IMR-90 (cell line): ENCODE data around the gene LGALS1. TPM values are rescaled to one million over a fixed set of nuclear protein-coding genes. Genes with fewer than 3 reads are reported as not detected.
A peak's percentile ranks its signal among the peaks of the same experiment; 100 is the strongest.

ENCODE experiments used
- ATAC-seq: fragments of 200-7000 bp; cut with Tn5 transposase; 2 replicates; pipeline ENCODE4 v1.9.1; 2020; ENCODE audit warnings: low read depth, mild to moderate bottlenecking, moderate library complexity
- BruUV-seq: library from RNA; stranded (reverse); fragments of 400-500 nt; replicated peaks from 2 replicates; lab custom pipeline; 2021; lab: Mats Ljungman, UMichigan
- CTCF ChIA-PET: fragments of 300-600 bp; formaldehyde crosslinking; extraction: SDS; loops from one replicate; lab custom pipeline; 2021; ENCODE audit warnings: antibody characterized with exemption; lab: Yijun Ruan, JAX
- POLR2A ChIA-PET: fragments of 300-600 bp; sonication (Branson Sonifier 250); formaldehyde crosslinking; loops from one replicate; lab custom pipeline; 2022; ENCODE audit warnings: antibody characterized with exemption; ENCODE audit not compliant: unreplicated experiment; lab: Charles Lee
- DNase-seq: peaks from one replicate; pipeline ENCODE4 v3.0.0; 2013
- H2AFZ ChIP-seq: replicated peaks from 2 replicates; pipeline ENCODE3; 2013; ENCODE audit warnings: low read length, mild to moderate bottlenecking; ENCODE audit not compliant: poor library complexity
- H2AK5ac ChIP-seq: 2 replicates; pipeline ENCODE4 v1.6.1; 2013; ENCODE audit warnings: low read depth, low read length, inconsistent platforms
- H2AK9ac ChIP-seq: replicated peaks from 2 replicates; pipeline ENCODE3; 2013; ENCODE audit warnings: mild to moderate bottlenecking, low read depth, low read length, moderate library complexity; ENCODE audit not compliant: poor library complexity
- H2BK120ac ChIP-seq: 2 replicates; pipeline ENCODE4 v1.6.1; 2013; ENCODE audit warnings: low read depth, low read length, inconsistent platforms
- H2BK15ac ChIP-seq: 3 replicates; pipeline ENCODE4 v1.6.1; 2013; ENCODE audit warnings: low read depth, low read length, inconsistent platforms
- H2BK20ac ChIP-seq: 2 replicates; pipeline ENCODE4 v1.6.1; 2013; ENCODE audit warnings: low read depth, mild to moderate bottlenecking, inconsistent platforms, low read length, moderate library complexity
- H2BK5ac ChIP-seq: 2 replicates; pipeline ENCODE4 v1.6.1; 2013; ENCODE audit warnings: mild to moderate bottlenecking, low read depth, low read length, inconsistent platforms; ENCODE audit not compliant: poor library complexity, severe bottlenecking
- H3K14ac ChIP-seq: replicated peaks from 2 replicates; pipeline ENCODE4 v1.6.1; 2013; ENCODE audit warnings: low read depth, low read length, inconsistent platforms
- H3K18ac ChIP-seq: 2 replicates; pipeline ENCODE4 v1.6.1; 2013; ENCODE audit warnings: low read depth, low read length, control low read depth
- H3K23ac ChIP-seq: 2 replicates; pipeline ENCODE4 v1.6.1; 2013; ENCODE audit warnings: low read depth, low read length, inconsistent platforms
- H3K27ac ChIP-seq: 2 replicates; pipeline ENCODE4 v1.5.1; 2013; ENCODE audit warnings: mild to moderate bottlenecking, control low read depth, low read length; ENCODE audit not compliant: insufficient read depth
- H3K27me3 ChIP-seq: 2 replicates; pipeline ENCODE4 v1.6.1; 2013; ENCODE audit warnings: low read length; ENCODE audit not compliant: control insufficient read depth, insufficient read depth
- H3K36me3 ChIP-seq: 2 replicates; pipeline ENCODE4 v1.6.1; 2013; ENCODE audit warnings: low read length, mixed read lengths; ENCODE audit not compliant: control insufficient read depth, insufficient read depth
- H3K4ac ChIP-seq: 2 replicates; pipeline ENCODE4 v1.6.1; 2013; ENCODE audit warnings: low read depth, low read length, inconsistent platforms
- H3K4me1 ChIP-seq: 2 replicates; pipeline ENCODE4 v1.6.1; 2013; ENCODE audit warnings: low read length, mixed read lengths; ENCODE audit not compliant: control insufficient read depth, insufficient read depth
- H3K4me2 ChIP-seq: 2 replicates; pipeline ENCODE4 v1.6.1; 2013; ENCODE audit warnings: low read depth, mild to moderate bottlenecking, control low read depth, low read length, moderate library complexity
- H3K4me3 ChIP-seq: 2 replicates; pipeline ENCODE4 v1.5.1; 2013; ENCODE audit warnings: low read depth, mild to moderate bottlenecking, control low read depth, low read length, moderate library complexity; ENCODE audit not compliant: insufficient read depth
- H3K56ac ChIP-seq: 2 replicates; pipeline ENCODE4 v1.6.1; 2013; ENCODE audit warnings: low read length, inconsistent platforms; ENCODE audit not compliant: insufficient read depth; ENCODE audit errors: extremely low read depth
- H3K79me1 ChIP-seq, 2 experiments: 2 replicates each; pipeline ENCODE4 v1.6.1; 2013; ENCODE audit warnings: low read length in 2 of 2, inconsistent platforms in 1 of 2, low read depth in 1 of 2
- H3K9ac ChIP-seq: 2 replicates; pipeline ENCODE4 v1.6.1; 2013; ENCODE audit warnings: low read depth, low read length, control low read depth
- H3K9me1 ChIP-seq: 2 replicates; pipeline ENCODE4 v1.6.1; 2013; ENCODE audit warnings: low read length, inconsistent platforms; ENCODE audit not compliant: insufficient read depth
- H3K9me3 ChIP-seq: 2 replicates; pipeline ENCODE4 v1.6.1; 2013; ENCODE audit warnings: low read length; ENCODE audit not compliant: control insufficient read depth, insufficient read depth
- H4K20me1 ChIP-seq: 2 replicates; pipeline ENCODE4 v1.6.1; 2013; ENCODE audit warnings: low read length, inconsistent platforms; ENCODE audit not compliant: insufficient read depth
- H4K5ac ChIP-seq: 2 replicates; pipeline ENCODE4 v1.6.1; 2013; ENCODE audit warnings: mild to moderate bottlenecking, low read depth, low read length, control low read depth
- H4K8ac ChIP-seq, 2 experiments: 2 replicates each; pipeline ENCODE4 v1.6.1; 2013; ENCODE audit warnings: low read depth in 2 of 2, low read length in 2 of 2, control low read depth in 1 of 2, inconsistent platforms in 1 of 2
- H4K91ac ChIP-seq: 2 replicates; pipeline ENCODE4 v1.6.1; 2013; ENCODE audit warnings: low read depth, low read length, inconsistent platforms; ENCODE audit not compliant: insufficient read depth
- CEBPB ChIP-seq: IDR thresholded peaks from 2 replicates; pipeline ENCODE4 v1.6.1; 2012; ENCODE audit warnings: low read depth, low read length, improper control_type of control experiment
- CHD1 ChIP-seq: IDR thresholded peaks from 2 replicates; pipeline ENCODE4 v1.6.1; 2012; ENCODE audit warnings: low read depth, low read length, improper control_type of control experiment
- FOS ChIP-seq: fragments of 150-350 bp; IDR thresholded peaks from 2 replicates; pipeline ENCODE4 v1.6.1; 2016; ENCODE audit warnings: low read depth, low read length
- POLR2A ChIP-seq: IDR thresholded peaks from 2 replicates; pipeline ENCODE4 v1.6.1; 2012; ENCODE audit warnings: mild to moderate bottlenecking, low read depth, low read length
- RCOR1 ChIP-seq: IDR thresholded peaks from 2 replicates; pipeline ENCODE4 v1.6.1; 2012; ENCODE audit warnings: mild to moderate bottlenecking, low read length, improper control_type of control experiment; ENCODE audit not compliant: insufficient replicate concordance
- SMC3 ChIP-seq: fragments of 150-350 bp; IDR thresholded peaks from 2 replicates; pipeline ENCODE4 v1.6.1; 2016; ENCODE audit warnings: low read depth, mild to moderate bottlenecking, antibody characterized with exemption, low read length, moderate library complexity
- WGBS, 2 experiments: methylation state at CpG; one replicate each; pipeline versions ENCODE4 v1.1.5 to v1.1.7; 2013; ENCODE audit warnings: missing lambda C conversion rate in 2 of 2; ENCODE audit not compliant: insufficient read length in 1 of 2; ENCODE audit errors: extremely low coverage in 2 of 2; 5-methylcytosine and 5-hydroxymethylcytosine counted together
- dilution Hi-C: fragments of 300-500 bp; cut with HindIII; formaldehyde crosslinking; loops from one replicate; pipeline ENCODE4 v1.14.3; 2018; ENCODE audit warnings: low sequenced_read_pairs; ENCODE audit not compliant: unreplicated experiment
- in situ Hi-C: fragments of 300-500 bp; cut with MboI; formaldehyde crosslinking; loops from 3 replicates; pipeline ENCODE4 v1.14.3; 2019; ENCODE audit warnings: low sequenced_read_pairs, inconsistent platforms, mixed read lengths
- intact Hi-C: fragments of 100-400 bp; cut with micrococcal nuclease; formaldehyde crosslinking; loops from 2 replicates; pipeline ENCODE4 v1.10.0; 2022
- polyA plus RNA-seq, 3 experiments: library from polyadenylated mRNA; depleted of rRNA; stranded (reverse); fragments of >200 nt; gene quantifications; 2 replicates each; pipeline ENCODE4 v1.2.3, GENCODE V29; 2012; ENCODE audit warnings: low replicate concordance in 1 of 3
- total RNA-seq: library from RNA; depleted of rRNA; stranded (reverse); fragments of >200 nt; gene quantifications from 2 replicates; pipeline ENCODE4 v1.2.3, GENCODE V29; 2012
- TF ChIP-seq, protein P1 (sequence below): fragments of 150-350 bp; IDR thresholded peaks from 2 replicates; pipeline ENCODE4 v1.6.1; 2017; ENCODE audit warnings: mild to moderate bottlenecking, antibody characterized with exemption, low read length, low read depth
- TF ChIP-seq, protein P2 (sequence below): fragments of 150-350 bp; IDR thresholded peaks from 2 replicates; pipeline ENCODE4 v1.6.1; 2016; ENCODE audit warnings: low read depth, mild to moderate bottlenecking, low read length, moderate library complexity, borderline replicate concordance

Gene LGALS1
- total and polyA plus RNA-seq, 2 of the 4 experiments (the other 2 are of a cell fraction), result 11,896 to 15,383 TPM

DNA sequence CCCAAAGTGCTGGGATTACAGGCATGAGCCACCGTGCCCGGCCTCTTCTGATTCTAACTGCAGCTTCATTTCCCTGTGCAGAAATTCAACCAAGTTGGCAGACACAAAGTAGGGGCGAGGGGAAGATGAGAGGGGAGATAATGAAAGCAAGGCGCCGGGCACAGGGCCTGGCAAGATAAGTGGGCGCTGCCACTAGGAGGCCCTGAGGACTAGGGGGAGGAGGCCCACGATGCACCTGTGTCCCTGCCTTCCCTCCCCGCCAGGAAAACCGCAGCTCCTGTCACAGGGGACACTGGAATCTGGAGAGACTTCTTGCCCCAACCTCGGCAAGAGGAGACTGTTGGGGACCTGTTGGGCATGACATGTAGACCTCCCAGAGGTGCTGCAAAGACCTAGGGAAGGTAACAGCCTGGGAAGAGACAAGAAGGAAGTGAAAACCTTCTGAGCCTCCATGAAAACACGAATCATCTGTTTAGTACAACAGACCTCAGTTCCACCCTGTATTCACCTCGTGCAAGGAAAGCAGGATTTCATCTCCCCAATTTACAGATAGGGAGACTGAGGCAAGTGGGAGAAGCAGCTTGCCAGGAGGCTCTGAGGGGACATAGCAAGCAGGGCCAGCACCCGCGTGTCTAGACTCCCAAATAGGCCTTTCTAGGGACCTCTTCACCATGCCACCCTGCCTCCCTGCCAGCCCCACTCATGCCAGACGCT, 3.1 kb upstream of the LGALS1 start (continued):
- TF ChIP-seq, protein P1, sequence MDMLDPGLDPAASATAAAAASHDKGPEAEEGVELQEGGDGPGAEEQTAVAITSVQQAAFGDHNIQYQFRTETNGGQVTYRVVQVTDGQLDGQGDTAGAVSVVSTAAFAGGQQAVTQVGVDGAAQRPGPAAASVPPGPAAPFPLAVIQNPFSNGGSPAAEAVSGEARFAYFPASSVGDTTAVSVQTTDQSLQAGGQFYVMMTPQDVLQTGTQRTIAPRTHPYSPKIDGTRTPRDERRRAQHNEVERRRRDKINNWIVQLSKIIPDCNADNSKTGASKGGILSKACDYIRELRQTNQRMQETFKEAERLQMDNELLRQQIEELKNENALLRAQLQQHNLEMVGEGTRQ, result no peak

DNA sequence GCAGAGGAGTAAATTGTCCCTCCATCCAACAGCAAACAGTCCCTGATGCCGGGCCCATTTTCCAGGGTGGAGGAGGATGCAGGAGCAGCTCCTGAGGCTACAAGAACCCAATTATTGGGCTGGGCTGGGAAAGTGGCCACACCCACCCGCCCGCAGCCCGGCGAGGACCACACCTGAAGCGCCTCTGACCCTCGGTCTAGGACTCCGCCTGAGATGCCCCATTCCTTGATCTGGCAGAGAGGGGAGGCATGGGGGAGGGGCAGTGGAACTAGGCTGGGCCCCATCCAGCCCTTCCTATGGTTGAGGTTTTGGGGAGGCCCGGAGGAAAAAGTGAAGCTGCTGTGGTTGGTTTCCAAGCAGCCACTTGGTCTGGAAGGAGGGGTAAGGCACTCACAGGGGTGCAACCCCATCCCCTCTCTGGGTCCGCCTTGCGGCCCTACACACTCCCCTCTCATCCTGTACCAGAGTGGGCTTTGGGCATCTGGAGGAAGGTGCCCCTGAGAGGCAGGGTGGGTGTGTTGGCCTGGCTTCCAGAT, 2.4 kb upstream of the LGALS1 start:
- Histone ChIP-seq H3K9ac (no peak overlapping the region), H3K14ac (no peak overlapping the region), H3K56ac (no peak overlapping the region), H4K91ac (no peak overlapping the region), H3K79me1 (peaks cover 11 to 65% of the 10 kb centered on the region in 2 experiments; a peak in 3 of 4 replicates), H4K8ac (no peak overlapping the region), H3K18ac (no peak overlapping the region), H3K36me3 (peaks cover 13% of the 10 kb centered on the region), H3K4ac (peak overlapping the region; percentile 40; the same call in 1 of the 2 replicates), H2BK20ac (no peak overlapping the region), H4K20me1 (peaks cover 31% of the 10 kb centered on the region), H3K4me3 (no peak overlapping the region), H3K4me2 (no peak overlapping the region), H4K5ac (no peak overlapping the region), H2BK15ac (no peak overlapping the region), H2BK5ac (no peak overlapping the region), H3K9me3 (no peaks in the 10 kb centered on the region), H2AK9ac (peak overlapping the region; percentile 11), H3K27ac (no peak overlapping the region), H3K27me3 (no peaks in the 10 kb centered on the region), H3K9me1 (no peaks in the 10 kb centered on the region; the same call in 1 of the 2 replicates), H3K4me1 (peaks cover 8% of the 10 kb centered on the region), H3K23ac (no peak overlapping the region), H2AFZ (no peak overlapping the region), H2BK120ac (peak overlapping the region; percentile 28), H2AK5ac (peak overlapping the region; percentile 84)
- dilution Hi-C loops (no loop called here), in situ Hi-C loops (no loop called here), intact Hi-C loops (no loop called here)
- no peak for DNase-seq
- no peak for ATAC-seq
- POLR2A ChIA-PET, result no interaction called here
- TF ChIP-seq, protein P1, result no peak
- TF ChIP-seq CEBPB (no peak), POLR2A (no peak), SMC3 (no peak), FOS (no peak), RCOR1 (no peak), CHD1 (no peak)
- TF ChIP-seq, protein P2, sequence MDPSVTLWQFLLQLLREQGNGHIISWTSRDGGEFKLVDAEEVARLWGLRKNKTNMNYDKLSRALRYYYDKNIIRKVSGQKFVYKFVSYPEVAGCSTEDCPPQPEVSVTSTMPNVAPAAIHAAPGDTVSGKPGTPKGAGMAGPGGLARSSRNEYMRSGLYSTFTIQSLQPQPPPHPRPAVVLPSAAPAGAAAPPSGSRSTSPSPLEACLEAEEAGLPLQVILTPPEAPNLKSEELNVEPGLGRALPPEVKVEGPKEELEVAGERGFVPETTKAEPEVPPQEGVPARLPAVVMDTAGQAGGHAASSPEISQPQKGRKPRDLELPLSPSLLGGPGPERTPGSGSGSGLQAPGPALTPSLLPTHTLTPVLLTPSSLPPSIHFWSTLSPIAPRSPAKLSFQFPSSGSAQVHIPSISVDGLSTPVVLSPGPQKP, result no peak
- CTCF ChIA-PET, result no interaction called here
- WGBS, 2 experiments, result 90% methylated on average over 7 of the region's 11 CpGs; no CpG with 5 or more reads in 1 of the 2 experiments
- BruUV-seq, result no TSS peak
